Cardiac fibroblast (primary cell): ENCODE results near the gene GNG7.
A peak's percentile ranks its signal among the peaks of the same experiment; 100 is the strongest.

ENCODE experiments used
- DNase-seq, 2 donors: peaks; one replicate each; pipeline versions ENCODE4 v3.0.0 to v3.0.0-alpha.2; 2010; ENCODE audit warnings: low read depth in 2 of 2
- H3K4me3 ChIP-seq, 2 donors: replicated peaks in 1 of 2; 1 replicate in 1 of 2; 2 replicates in 1 of 2; pipeline ENCODE4 v1.5.1; 2011; ENCODE audit warnings: low read depth in 2 of 2, low read length in 2 of 2, mild to moderate bottlenecking in 2 of 2, moderate library complexity in 1 of 2
- TF ChIP-seq, protein P1 (sequence below): IDR thresholded peaks from one replicate; pipeline ENCODE4 v1.5.1; 2011; ENCODE audit warnings: low read depth, mild to moderate bottlenecking, low read length, inconsistent platforms

Gene GNG7

DNA sequence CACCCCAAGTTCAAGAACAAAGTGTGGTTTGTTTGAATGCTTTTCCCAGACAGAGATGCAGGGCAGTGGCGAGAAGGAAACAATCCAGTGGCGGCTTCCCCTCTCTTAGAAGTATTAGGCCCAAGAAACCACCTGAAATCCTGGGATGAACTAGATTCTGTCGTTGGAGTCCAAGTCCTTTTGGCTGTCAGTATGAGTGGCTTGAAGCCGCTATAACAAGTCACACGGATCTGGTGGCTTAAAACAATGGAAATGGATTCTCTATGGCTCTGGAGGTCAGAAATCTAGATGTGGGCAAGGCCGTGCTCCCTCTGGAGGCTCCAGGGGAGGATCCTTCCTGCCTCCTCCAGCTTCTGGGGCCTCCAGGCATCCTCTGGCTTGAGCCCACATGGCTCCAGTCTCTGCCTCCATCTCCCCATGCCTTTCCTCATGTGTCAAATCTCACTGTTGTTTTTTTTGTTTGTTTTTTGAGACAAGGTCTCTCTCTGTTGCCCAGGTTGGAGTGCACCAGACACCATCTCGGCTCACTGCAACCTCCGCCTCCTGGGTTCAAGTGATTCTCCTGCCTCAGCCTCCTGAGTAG, 97.7 kb downstream of the GNG7 start:
- no peak overlapping the region for H3K4me3 ChIP-seq
- no peak for DNase-seq
- TF ChIP-seq, protein P1, sequence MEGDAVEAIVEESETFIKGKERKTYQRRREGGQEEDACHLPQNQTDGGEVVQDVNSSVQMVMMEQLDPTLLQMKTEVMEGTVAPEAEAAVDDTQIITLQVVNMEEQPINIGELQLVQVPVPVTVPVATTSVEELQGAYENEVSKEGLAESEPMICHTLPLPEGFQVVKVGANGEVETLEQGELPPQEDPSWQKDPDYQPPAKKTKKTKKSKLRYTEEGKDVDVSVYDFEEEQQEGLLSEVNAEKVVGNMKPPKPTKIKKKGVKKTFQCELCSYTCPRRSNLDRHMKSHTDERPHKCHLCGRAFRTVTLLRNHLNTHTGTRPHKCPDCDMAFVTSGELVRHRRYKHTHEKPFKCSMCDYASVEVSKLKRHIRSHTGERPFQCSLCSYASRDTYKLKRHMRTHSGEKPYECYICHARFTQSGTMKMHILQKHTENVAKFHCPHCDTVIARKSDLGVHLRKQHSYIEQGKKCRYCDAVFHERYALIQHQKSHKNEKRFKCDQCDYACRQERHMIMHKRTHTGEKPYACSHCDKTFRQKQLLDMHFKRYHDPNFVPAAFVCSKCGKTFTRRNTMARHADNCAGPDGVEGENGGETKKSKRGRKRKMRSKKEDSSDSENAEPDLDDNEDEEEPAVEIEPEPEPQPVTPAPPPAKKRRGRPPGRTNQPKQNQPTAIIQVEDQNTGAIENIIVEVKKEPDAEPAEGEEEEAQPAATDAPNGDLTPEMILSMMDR, result no peak

DNA sequence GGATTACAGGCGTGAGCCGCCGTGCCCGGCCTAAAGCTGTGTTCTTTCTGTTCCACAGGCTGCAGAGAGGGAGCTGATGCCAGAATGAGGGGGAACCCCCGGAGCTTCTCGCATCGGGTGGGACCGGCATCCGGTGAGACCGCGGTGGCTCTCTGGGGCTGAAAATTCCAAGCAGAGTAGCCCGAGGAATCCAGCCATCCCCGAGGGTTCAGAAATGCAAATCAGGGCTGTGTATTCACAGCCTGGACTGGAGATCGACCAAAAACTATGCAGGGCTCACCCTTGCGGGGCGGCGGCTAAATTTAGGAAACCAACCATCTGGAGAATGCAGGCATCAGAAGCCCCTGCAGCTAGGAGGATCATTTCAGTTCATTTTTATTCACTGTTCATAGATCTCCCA, 99.2 kb downstream of the GNG7 start:
- no peak overlapping the region for H3K4me3 ChIP-seq
- peak; percentile 55 to 76 for DNase-seq
- TF ChIP-seq, protein P1, result no peak

DNA sequence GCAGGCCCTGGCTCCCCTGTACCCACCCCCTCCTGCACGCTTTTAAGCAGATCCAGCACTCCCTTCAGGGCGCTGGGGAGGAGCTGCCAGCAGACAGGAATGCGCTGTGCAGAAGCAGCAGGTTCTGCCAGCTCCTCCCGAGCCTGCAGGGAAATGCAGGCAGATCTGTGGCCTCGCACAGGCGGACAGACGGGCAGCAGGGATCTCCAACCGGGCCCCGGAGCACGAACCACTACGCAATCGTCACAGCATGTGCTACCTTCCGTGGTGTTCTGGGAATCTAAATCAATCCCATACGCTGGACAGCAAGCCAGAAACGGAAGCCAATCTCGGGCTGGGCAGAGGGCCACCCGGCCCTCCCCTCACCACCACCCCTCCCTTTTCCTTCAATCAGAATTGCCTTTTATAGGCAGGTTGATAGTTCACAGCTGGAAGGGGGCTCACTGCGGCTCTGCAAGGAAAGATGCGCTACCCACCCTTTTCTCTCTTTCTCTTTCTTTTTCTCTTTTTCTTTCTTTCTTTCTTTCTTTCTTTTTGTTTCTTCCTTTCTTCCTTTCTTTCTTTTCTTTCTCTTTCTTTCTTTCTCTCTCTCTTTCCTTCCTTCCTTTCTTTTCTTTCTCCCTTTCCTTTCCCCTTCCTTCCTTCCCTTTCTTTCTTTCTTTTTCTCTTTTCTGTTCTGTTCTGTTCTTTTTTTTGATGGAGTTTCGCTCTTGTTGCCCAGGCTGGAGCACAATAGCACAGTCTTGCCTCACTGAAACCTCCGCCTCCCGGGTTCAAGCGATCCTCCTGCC, 99.9 kb downstream of the GNG7 start:
- TF ChIP-seq, protein P1, result no peak
- peak; percentile 79 to 98 for DNase-seq
- H3K4me3 ChIP-seq, result peak overlapping the region in 1 of 2 donors; percentile 2

DNA sequence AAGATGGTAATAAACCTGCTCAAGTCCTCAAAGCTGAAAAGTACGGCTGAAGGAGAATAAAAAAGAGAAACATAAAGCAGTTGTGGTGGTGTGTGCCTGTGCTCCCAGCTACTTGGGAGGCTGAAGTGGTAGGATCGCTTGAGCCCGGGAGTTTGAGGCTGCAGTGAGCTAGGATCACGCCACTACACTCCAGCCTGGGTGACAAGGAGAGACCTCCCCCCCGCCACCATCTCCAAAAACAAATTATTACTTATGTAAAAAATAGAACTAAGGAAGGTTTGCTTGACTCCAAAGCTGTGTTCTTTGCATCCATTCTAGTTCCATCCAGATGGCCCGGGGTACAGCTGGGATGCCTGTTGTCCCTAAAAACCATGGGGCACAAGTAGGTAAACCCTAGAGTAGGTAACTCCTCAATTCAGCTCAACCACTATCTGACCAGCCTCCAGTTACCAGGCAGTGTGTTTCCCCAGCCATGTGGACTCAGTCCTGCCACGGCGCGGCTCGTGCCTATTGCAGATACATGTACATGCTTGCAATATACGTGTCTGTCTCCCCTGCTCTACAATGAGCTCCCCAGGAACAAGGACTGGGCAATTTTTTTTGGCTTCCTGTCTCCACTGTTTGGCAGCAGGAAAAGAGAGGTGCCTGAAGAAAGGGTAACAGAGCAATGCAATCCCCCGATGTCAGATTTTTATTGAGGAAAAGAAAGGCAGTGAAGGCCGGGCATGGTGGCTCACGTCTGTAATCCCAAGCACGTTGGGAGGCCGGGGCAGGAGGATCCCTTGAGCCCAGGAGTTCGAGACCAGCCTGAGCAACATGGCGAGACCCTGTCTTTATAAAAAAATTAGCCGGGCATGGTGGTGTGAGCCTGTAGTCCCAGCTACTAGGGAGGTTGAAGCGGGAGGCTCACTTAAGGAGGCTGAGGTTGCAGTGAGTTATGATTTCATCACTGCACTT, 101.3 kb downstream of the GNG7 start:
- TF ChIP-seq, protein P1, result no peak
- DNase-seq, result no peak
- no peak overlapping the region for H3K4me3 ChIP-seq

DNA sequence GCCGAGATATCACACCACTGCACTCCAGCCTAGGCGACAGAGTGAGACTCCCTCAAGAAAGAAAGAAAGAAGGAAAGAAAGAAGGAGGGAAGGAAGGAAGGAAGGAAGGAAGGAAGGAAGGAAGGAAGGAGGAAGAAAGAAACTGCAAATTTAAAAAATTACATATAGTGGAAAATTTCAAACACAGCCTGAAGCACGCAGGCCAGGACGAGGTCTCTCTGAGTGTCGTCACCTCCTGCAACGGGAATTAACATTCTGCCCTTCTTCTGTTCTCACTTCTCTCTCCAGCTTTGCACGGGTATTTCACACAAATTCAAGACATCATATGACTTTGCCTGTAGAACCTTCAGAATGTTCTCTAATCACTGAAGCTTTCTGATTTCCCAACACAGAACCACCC, 108.2 kb downstream of the GNG7 start:
- H3K4me3 ChIP-seq, result no peak overlapping the region
- TF ChIP-seq, protein P1, result no peak
- DNase-seq, result no peak

DNA sequence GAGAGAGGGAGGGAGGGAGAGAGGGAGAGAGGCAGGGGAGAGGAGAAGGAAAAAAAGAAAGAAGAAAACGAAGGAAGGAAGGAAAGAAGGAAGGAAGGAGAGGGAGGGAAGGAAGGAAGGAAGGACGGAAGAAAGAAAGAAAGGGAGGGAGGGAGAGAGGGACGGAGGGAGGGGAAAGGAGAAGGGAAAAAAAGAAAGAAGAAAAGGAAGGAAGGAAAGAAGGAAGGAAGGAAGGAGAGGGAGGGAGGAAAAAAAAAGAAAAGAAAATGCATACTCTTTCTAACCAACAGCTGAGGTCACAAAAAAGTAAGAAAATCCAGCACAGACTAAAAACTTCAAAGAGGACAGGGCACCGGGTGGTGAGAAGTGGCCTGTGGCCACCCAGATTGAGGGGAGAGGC, 109.7 kb downstream of the GNG7 start:
- TF ChIP-seq, protein P1, result no peak
- no peak for DNase-seq
- H3K4me3 ChIP-seq, result no peak overlapping the region
